Sigmoid colon (tissue), 7 donors: Measurements from ENCODE around the gene HOXB4. TPM values are rescaled to one million over a fixed set of nuclear protein-coding genes. Genes with fewer than 3 reads are reported as not detected.

ENCODE experiments used
- DNase-seq: peaks from one replicate; pipeline ENCODE4 v3.0.0-alpha.2; 2019
- H3K27ac ChIP-seq, 4 donors: fragments of 200-600 bp; sonication (generic); one replicate each; pipeline ENCODE4 v1.5.1; 2016 to 2019; ENCODE audit warnings: mild to moderate bottlenecking in 1 of 4
- H3K27me3 ChIP-seq, 3 donors: fragments of 200-600 bp; sonication (generic); one replicate each; pipeline ENCODE4 v1.5.1; 2019; ENCODE audit warnings: mild to moderate bottlenecking in 1 of 3
- H3K36me3 ChIP-seq, 4 donors: fragments of 200-600 bp; sonication (generic); one replicate each; pipeline ENCODE4 v1.5.1; 2016 to 2019
- H3K4me1 ChIP-seq, 4 donors: fragments of 200-600 bp; sonication (generic); one replicate each; pipeline ENCODE4 v1.5.1; 2017 to 2019
- H3K4me3 ChIP-seq, 4 donors: fragments of 200-600 bp; sonication (generic); one replicate each; pipeline ENCODE4 v1.5.1; 2017 to 2019; ENCODE audit warnings: mild to moderate bottlenecking in 2 of 4, moderate library complexity in 1 of 4
- H3K9me3 ChIP-seq, 4 donors: fragments of 200-600 bp in 3 of 4; sonication (generic) in 3 of 4; one replicate each; pipeline versions ENCODE4 v1.5.1 to v1.6.1; 2013 to 2019
- CTCF ChIP-seq, 4 experiments: fragments of 450-650 bp in 3 of 4; fragments of 200-600 bp in 1 of 4; IDR thresholded peaks; one replicate each; pipeline ENCODE4 v1.5.1; 2016 to 2019; ENCODE audit warnings: antibody characterized with exemption in 4 of 4, mild to moderate bottlenecking in 3 of 4, moderate library complexity in 2 of 4
- EP300 ChIP-seq, 4 donors: sonication (generic); formaldehyde crosslinking; IDR thresholded peaks; one replicate each; pipeline ENCODE4 v1.6.1; 2017; ENCODE audit warnings: antibody characterized with exemption in 4 of 4
- POLR2A ChIP-seq, 2 donors: fragments of 450-650 bp; IDR thresholded peaks; one replicate each; pipeline ENCODE4 v1.6.1; 2016; ENCODE audit warnings: antibody characterized with exemption in 2 of 2, mild to moderate bottlenecking in 2 of 2, moderate library complexity in 2 of 2
- POLR2AphosphoS5 ChIP-seq, 4 donors: sonication (generic); formaldehyde crosslinking; IDR thresholded peaks; one replicate each; pipeline ENCODE4 v1.6.1; 2017; ENCODE audit warnings: antibody characterized with exemption in 4 of 4
- WGBS, 2 donors: extraction: QIAGEN DNeasy Blood & Tissue Kit; methylation state at CpG; one replicate each; pipeline ENCODE4 v1.1.7; 2013; 5-methylcytosine and 5-hydroxymethylcytosine counted together
- intact Hi-C: fragments of 100-400 bp; cut with DNase I; formaldehyde crosslinking; loops from one replicate; pipeline ENCODE4 v1.15.1; 2023
- polyA plus RNA-seq, 3 donors: library from polyadenylated mRNA; stranded (reverse); fragments of 200-250 nt; gene quantifications; one replicate each; pipeline ENCODE4 v1.2.3, GENCODE V29; 2013
- total RNA-seq, 4 donors: library from RNA; depleted of rRNA; stranded (reverse); fragments of >200 nt; gene quantifications; one replicate each; pipeline ENCODE4 v1.1.0, GENCODE V29; 2016
- donor health status: healthy with polysubstance abuse.
- donor health status: Bipolar disorder and iron deficiency.
- donor health status: healthy.

Gene HOXB4
- 1 to 10 TPM; 4.6 to 8.3 (median 5.4) TPM for total RNA-seq
- 1 to 10 TPM in 2 of 3 donors, under 1 TPM in 1; 0.23 to 2.7 (median 1.2) TPM for polyA plus RNA-seq

DNA sequence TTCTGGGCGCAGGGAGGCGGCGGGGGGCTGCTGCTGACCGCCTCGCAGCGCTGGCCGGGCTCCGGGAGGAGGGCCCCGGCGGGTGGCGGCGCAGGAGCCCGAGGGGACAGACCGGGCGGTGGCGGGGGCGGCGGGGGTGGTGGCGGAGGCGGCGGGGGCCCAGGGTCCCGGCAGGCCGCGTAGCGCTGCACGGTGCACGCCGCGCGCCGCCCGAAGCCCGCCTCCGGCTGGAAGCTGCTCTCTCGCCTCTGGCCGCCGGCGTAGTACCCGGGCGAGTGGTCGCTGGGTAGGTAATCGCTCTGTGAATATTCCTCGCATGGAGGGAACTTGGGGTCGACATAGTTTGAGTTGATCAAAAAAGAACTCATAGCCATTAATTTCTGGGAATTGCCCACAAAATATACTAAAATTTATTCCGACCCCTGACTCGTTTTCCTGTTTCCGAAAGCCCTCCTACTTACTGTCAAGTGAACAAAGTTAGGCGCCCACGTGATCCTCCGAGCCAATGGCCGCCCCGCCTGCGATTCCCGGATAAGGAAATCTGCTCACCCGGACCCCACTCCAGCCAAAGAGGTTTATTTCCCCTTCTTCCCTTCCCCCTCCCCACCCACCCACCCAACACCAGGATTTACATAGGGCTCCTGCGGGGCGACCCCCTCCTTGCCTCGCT lies at the start of gene HOXB4:
TSS of gene HOXB4 (minus strand) at position 405 of the 670 bp plus-strand sequence. CDS start at position 374, 31 bp downstream.
- H3K27ac ChIP-seq, result peak within 1 kb of the TSS; percentile 94 to 99 (median 96)
- H3K36me3 ChIP-seq, result no peaks in the 10 kb centered on the region
- no peaks in the 10 kb centered on the region for H3K9me3 ChIP-seq
- peak; percentile 95 for DNase-seq
- peaks cover 0 to 74% (median 53%) of the 10 kb centered on the region in 4 donors for H3K4me1 ChIP-seq
- intact Hi-C loops, result loop anchor here (2.0 kb wide), 1 partner anchor 35 kb away; no protein-coding TSS in a partner anchor
- H3K4me3 ChIP-seq, result peak within 1 kb of the TSS; percentile 66 to 84 (median 70)
- 2% methylated on average over 58 of the region's 58 CpGs for WGBS, 2 donors
- peak; percentile 17 to 37 for TF ChIP-seq POLR2A (IDR thresholded peaks at IDR 0.05)
- no peak for TF ChIP-seq CTCF (IDR thresholded peaks at IDR 0.05)
- TF ChIP-seq EP300 (IDR thresholded peaks at IDR 0.05), result no peak
- TF ChIP-seq POLR2AphosphoS5 (IDR thresholded peaks at IDR 0.05), result peak; percentile 54 to 83 (median 62)
- no peaks in the 10 kb centered on the region for H3K27me3 ChIP-seq

GRCh38 chr17:48627118-48627597 lies 49.0 kb upstream of the HOXB4 start:
- TF ChIP-seq EP300 (IDR thresholded peaks at IDR 0.05) (no peak), CTCF (IDR thresholded peaks at IDR 0.05) (no peak), POLR2A (IDR thresholded peaks at IDR 0.05) (no peak), POLR2AphosphoS5 (IDR thresholded peaks at IDR 0.05) (no peak)
- intact Hi-C loops, result no loop called here
- H3K27me3 ChIP-seq, result peaks cover 77 to 100% (median 99%) of the 10 kb centered on the region in 3 donors

GRCh38 chr17:48626245-48627117 lies 48.3 kb upstream of the HOXB4 start, which contains the start of gene HOXB9:
HOXB9 (minus strand) TSS chr17:48626358; CDS start chr17:48626269, 89 bp downstream.
- DNase-seq, result no peak
- peaks cover 76 to 100% (median 99%) of the 10 kb centered on the region in 3 donors for H3K27me3 ChIP-seq
- intact Hi-C loops, result no loop called here
- H3K36me3 ChIP-seq, result no peaks in the 10 kb centered on the region
- 1 to 2% methylated on average over 50 of the region's 50 CpGs for WGBS, 2 donors
- peaks cover 0 to 26% (median 24%) of the 10 kb centered on the region in 4 donors for H3K4me1 ChIP-seq
- peak within 1 kb of the TSS in 3 of 4 donors; percentile 31 to 45 (median 32) for H3K4me3 ChIP-seq
- H3K9me3 ChIP-seq, result no peaks in the 10 kb centered on the region
- peak in 1 of 4 donors; percentile 3 for TF ChIP-seq POLR2AphosphoS5 (IDR thresholded peaks at IDR 0.05)
- no peak for TF ChIP-seq CTCF (IDR thresholded peaks at IDR 0.05)
- H3K27ac ChIP-seq, result peak within 1 kb of the TSS in 1 of 4 donors; percentile 11

More at GRCh38 chr17:48627118-48627597, 49.0 kb upstream of the HOXB4 start:
- Histone ChIP-seq H3K27ac (no peak overlapping the region), H3K4me3 (no peak overlapping the region), H3K36me3 (no peaks in the 10 kb centered on the region), H3K9me3 (no peaks in the 10 kb centered on the region), H3K4me1 (peaks cover 0 to 26% (median 24%) of the 10 kb centered on the region in 4 donors)
- 12 to 38% methylated on average over 5 of the region's 5 CpGs for WGBS, 2 donors
- no peak for DNase-seq

GRCh38 chr17:48625495-48626244 lies 47.5 kb upstream of the HOXB4 start:
- DNase-seq, result no peak
- peaks cover 0 to 26% (median 24%) of the 10 kb centered on the region in 4 donors for H3K4me1 ChIP-seq
- H3K4me3 ChIP-seq, result peak overlapping the region in 3 of 4 donors; percentile 31 to 45 (median 32)
- no peaks in the 10 kb centered on the region for H3K36me3 ChIP-seq
- H3K9me3 ChIP-seq, result no peaks in the 10 kb centered on the region
- intact Hi-C loops, result no loop called here
- WGBS, 2 donors, result 1% methylated on average over 69 of the region's 69 CpGs
- TF ChIP-seq POLR2AphosphoS5 (IDR thresholded peaks at IDR 0.05), result no peak
- H3K27me3 ChIP-seq, result peaks cover 76 to 100% (median 99%) of the 10 kb centered on the region in 3 donors
- peak overlapping the region in 1 of 4 donors; percentile 11 for H3K27ac ChIP-seq
